ENCODE data around the gene MFAP5.

The MFAP5 gene

DNA sequence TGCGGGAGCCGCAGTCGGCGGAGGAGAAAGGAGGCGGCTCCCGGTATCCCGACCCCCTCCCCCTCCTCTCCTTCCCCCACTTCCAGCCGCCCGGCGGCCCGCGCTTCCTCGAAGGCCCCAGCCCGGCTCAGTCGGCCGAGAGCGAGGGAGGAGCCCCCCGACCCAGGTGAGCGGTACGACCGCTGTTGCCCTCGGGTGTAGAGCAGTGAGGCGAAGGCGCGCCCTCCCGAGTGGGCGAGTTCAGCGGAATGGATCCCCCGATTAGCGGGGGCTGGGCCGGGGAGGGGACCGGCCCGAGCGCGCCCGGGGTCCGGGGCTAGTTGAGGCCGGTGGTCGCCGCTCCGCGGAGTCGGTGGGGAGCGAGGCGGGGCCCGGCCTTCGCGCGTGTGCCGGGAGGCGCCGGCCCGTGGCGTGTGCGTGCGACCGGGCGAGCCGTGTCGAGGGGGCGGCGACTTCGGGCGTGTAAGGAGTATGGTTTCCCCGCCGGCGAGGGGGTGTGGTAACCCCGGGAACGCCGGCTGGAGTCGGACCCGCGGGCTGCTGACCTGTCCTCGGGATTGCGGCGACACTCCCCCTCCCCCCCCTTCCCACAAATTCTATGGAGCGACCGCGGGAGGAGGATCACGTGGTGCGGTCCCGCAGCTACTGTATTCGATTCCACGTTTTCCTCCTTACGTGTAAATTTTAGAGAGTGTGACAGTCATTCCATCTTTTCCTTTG is 35.7 kb upstream of the MFAP5 start:
- TF ChIP-seq ZFX (IDR thresholded peaks at IDR 0.05), result peak; percentile 64
- TF ChIP-seq, protein P1, sequence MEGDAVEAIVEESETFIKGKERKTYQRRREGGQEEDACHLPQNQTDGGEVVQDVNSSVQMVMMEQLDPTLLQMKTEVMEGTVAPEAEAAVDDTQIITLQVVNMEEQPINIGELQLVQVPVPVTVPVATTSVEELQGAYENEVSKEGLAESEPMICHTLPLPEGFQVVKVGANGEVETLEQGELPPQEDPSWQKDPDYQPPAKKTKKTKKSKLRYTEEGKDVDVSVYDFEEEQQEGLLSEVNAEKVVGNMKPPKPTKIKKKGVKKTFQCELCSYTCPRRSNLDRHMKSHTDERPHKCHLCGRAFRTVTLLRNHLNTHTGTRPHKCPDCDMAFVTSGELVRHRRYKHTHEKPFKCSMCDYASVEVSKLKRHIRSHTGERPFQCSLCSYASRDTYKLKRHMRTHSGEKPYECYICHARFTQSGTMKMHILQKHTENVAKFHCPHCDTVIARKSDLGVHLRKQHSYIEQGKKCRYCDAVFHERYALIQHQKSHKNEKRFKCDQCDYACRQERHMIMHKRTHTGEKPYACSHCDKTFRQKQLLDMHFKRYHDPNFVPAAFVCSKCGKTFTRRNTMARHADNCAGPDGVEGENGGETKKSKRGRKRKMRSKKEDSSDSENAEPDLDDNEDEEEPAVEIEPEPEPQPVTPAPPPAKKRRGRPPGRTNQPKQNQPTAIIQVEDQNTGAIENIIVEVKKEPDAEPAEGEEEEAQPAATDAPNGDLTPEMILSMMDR (conservative IDR thresholded peaks at IDR 0.05), result no peak
- peak overlapping the region; percentile 67 for H3K27ac ChIP-seq

DNA sequence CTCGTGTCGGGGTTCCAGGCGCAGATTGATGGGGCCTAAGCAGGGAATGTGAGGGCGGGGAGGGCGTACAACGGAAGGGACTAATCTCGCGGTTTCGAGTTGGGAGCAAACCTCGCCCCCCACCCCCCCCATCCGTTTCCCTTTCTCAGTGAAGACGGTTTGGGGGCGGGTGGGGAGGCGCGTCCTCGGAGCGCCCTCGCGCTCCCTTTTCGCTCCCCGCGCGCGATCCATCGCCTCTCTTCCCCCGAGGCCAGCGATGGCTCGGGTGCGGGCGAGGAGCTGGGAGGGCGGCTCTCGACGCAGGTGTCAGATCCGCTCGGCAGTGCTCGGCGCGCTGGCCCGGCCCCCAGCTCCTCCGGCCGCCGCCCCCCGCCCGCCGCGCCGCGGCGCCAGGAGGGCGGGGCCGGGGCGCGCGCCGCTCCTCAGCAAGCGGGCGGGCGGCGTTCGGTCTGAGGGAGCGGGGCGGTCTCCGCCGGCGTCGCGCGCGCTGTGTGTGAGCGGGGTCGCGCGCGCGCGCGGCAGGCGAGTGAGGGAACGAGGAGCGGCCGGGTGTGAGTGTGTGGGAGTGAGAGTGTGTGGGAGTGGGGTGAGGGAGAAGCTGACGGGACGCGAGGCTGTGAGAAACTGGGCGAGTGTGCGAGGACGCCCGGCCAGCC is 35.0 kb upstream of the MFAP5 start, which contains the start of gene RIMKLB:
Gene RIMKLB (plus strand): TSS at position 516 of the 656 bp plus-strand sequence. CDS start 15,876 bp downstream, outside the sequence.
- H3K27ac ChIP-seq, result peak within 1 kb of the TSS; percentile 67
- TF ChIP-seq, protein P1 (conservative IDR thresholded peaks at IDR 0.05), result no peak
- no peak for TF ChIP-seq ZFX (IDR thresholded peaks at IDR 0.05)

DNA sequence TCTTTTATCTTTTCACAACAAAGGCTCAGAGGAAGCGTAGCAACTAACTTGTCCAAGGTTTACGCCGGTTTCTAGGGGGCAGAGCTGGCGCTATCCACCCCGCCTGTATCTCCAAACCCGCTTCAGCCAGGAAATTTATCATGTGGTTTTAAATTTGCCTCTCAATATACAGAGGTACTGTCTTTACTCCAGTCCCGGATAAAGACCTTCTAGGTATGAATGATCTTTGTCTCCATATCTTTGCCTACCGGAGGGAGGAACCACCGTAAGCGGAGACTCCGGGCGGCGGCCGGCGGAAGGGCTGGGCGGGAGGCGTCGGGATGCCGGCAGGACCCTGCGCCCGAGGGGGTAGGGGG is 34.5 kb upstream of the MFAP5 start:
- peak overlapping the region; percentile 67; the same call in 1 of the 2 replicates for H3K27ac ChIP-seq
- TF ChIP-seq, protein P1 (conservative IDR thresholded peaks at IDR 0.05), result no peak
- TF ChIP-seq ZFX (IDR thresholded peaks at IDR 0.05), result no peak

DNA sequence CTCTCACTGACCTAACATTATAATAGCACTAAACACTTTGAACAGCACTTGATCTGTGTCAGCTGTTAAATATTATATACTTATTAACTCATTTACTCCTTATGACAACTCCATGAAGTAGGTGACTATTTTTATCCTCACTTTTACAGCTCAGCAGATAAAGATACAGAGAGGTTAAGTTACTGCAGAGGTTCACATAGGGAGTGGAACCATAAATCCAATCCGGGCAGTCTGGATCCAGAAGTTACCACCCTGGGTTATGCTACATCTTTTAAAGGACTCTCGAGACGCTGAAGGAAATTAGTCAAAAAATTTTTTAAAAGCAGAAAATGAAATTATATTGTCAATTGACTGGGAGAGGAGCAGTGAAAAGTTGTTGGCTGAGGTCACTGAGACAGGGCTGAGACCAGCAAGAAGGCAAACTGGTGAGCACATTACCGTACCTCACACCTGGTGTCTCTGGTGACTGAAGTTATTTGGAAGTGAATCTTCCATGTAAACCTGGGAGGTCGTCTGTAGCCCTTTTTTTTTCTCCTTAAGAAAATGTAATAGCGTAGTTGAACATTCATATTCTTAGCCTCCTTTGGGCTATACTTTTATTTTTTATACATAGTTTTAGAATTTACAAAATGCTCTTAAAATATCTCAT is 33.9 kb upstream of the MFAP5 start:
- TF ChIP-seq, protein P1 (conservative IDR thresholded peaks at IDR 0.05), result no peak
- no peak for TF ChIP-seq ZFX (IDR thresholded peaks at IDR 0.05)
- H3K27ac ChIP-seq, result no peak overlapping the region

DNA sequence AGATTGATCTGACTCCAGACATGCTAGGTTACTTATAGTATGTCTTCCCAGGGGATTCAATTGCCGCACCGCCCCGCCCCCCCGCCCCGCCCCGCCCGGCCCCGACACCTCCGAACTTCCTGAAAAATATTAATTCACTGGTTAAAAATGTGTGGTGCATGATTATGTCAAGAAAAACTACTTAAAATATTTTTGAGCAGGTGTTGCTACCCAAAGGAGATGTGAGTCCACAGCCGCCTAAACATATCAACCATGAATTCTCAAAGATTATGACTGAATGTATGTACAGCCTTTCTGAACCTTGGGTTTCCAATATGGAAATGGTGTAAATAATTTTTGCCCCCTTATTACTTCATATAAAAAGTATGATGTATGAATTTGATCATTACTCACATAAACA is 32.5 kb upstream of the MFAP5 start:
- H3K27ac ChIP-seq, result no peak overlapping the region
- no peak for TF ChIP-seq ZFX (IDR thresholded peaks at IDR 0.05)
- TF ChIP-seq, protein P1 (conservative IDR thresholded peaks at IDR 0.05), result no peak

DNA sequence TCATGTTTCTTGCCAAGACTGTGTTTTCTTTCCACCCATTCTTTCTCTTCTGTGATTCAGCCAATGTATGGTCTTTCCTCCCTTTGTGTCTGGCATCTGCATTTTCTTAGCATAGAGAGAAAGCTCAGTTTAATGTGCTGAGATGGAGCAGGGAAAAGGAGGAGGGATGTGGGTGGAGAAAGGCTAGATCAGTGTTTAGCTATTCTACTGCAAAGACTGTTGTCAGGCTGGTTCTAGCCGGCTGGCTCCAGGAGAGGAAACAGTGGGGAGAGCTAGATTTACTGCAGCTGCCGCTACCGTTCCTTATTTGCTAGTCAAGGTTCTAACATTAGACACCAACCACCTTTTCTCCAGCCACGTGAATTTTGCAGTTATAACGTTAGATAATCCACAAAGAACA is 29.9 kb upstream of the MFAP5 start:
- no peak for TF ChIP-seq ZFX (IDR thresholded peaks at IDR 0.05)
- TF ChIP-seq, protein P1 (conservative IDR thresholded peaks at IDR 0.05), result no peak
- no peak overlapping the region for H3K27ac ChIP-seq

DNA sequence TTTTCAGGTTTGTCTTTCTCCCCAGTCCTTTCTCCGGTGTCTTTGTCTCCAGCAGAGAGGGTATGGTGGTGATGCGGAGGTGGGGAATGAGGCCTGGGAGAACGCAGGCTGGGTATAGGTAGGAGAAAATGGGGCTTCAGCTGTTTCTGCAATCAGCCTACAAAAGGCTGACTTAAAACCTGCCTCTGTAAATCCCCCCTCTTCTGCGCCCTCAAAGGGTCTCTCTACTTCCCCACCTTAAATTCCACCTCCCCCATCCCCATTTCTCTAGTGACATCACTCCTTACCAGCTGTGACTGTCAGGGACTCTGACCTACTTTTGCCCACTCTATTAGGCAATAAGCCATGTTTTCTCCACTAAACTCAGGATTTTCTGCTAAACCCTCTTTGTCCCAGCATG is 27.1 kb upstream of the MFAP5 start:
- no peak overlapping the region for H3K27ac ChIP-seq
- TF ChIP-seq, protein P1 (conservative IDR thresholded peaks at IDR 0.05), result no peak
- no peak for TF ChIP-seq ZFX (IDR thresholded peaks at IDR 0.05)

Data from C4-2B (cell line).